ENCODE measurements around the gene SNAP23. TPM values are rescaled to one million over a fixed set of nuclear protein-coding genes. Genes with fewer than 3 reads are reported as not detected.

The SNAP23 gene
- total RNA-seq, 4 donors from 2014 or later: 30.9 to 59.3 (median 40.1) TPM

- no peaks in the 10 kb centered on the region for H3K9me3 ChIP-seq
- H3K27me3 ChIP-seq: no peaks in the 10 kb centered on the region
- H3K27ac ChIP-seq: peak within 1 kb of the TSS; percentile 93 to 95 (median 95)
- peaks cover 14 to 50% (median 33%) of the 10 kb centered on the region in 3 donors for H3K4me1 ChIP-seq
- peaks cover 0 to 4% (median 0%) of the 10 kb centered on the region in 3 donors for H3K36me3 ChIP-seq
- DNase-seq: peak; percentile 26
- intact Hi-C loops (cut with DNase I): no loop called here
- H3K4me3 ChIP-seq: peak within 1 kb of the TSS; percentile 84 to 97 (median 88)
- 1% methylated on average over 29 to 31 of the region's 51 CpGs for WGBS, 2 donors
- peak in 3 of 4 donors; percentile 68 to 87 (median 85) for TF ChIP-seq POLR2A (IDR thresholded peaks at IDR 0.05)
- peak in 1 of 6 experiments; percentile 26 for TF ChIP-seq CTCF (IDR thresholded peaks at IDR 0.05)
Measured at GRCh38 chr15:42490671-42491538, 4.5 kb upstream of the SNAP23 start, which contains the start of gene ZNF106. TSS of gene ZNF106 (minus strand) at chr15:42491141. CDS start at chr15:42472289, 18,852 bp downstream.

GRCh38 chr15:42491539-42492225, 3.8 kb upstream of the SNAP23 start:
- H3K4me1 ChIP-seq: peaks cover 19 to 58% (median 39%) of the 10 kb centered on the region in 3 donors

GRCh38 chr15:42493679-42494078, 1.8 kb upstream of the SNAP23 start:
- peak overlapping the region in 2 of 4 donors; percentile 1 to 97 for H3K27ac ChIP-seq
- intact Hi-C loops (cut with DNase I): no loop called here
- H3K27me3 ChIP-seq: no peaks in the 10 kb centered on the region
- TF ChIP-seq POLR2A (IDR thresholded peaks at IDR 0.05) (no peak), CTCF (IDR thresholded peaks at IDR 0.05) (no peak)
- no peak for DNase-seq
- H3K4me1 ChIP-seq: peaks cover 24 to 65% (median 51%) of the 10 kb centered on the region in 3 donors
- no peak overlapping the region for H3K4me3 ChIP-seq
- WGBS, 2 donors: 71 to 74% methylated on average over 1 of the region's 1 CpG
- H3K9me3 ChIP-seq: no peaks in the 10 kb centered on the region
- no peaks in the 10 kb centered on the region for H3K36me3 ChIP-seq

More at GRCh38 chr15:42491539-42492225, 3.8 kb upstream of the SNAP23 start:
- Histone ChIP-seq H3K36me3 (no peaks in the 10 kb centered on the region), H3K27ac (peak overlapping the region; percentile 93 to 95 (median 95)), H3K4me3 (peak overlapping the region; percentile 84 to 97 (median 88)), H3K9me3 (no peaks in the 10 kb centered on the region), H3K27me3 (no peaks in the 10 kb centered on the region)
- no peak for DNase-seq
- 82 to 84% methylated on average over 18 of the region's 18 CpGs for WGBS, 2 donors
- TF ChIP-seq POLR2A (IDR thresholded peaks at IDR 0.05) (no peak), CTCF (IDR thresholded peaks at IDR 0.05) (no peak)
- intact Hi-C loops (cut with DNase I): no loop called here

GRCh38 chr15:42494998-42495360, 455 bp upstream of the SNAP23 start:
- Histone ChIP-seq H3K27ac (peak overlapping the region; percentile 83 to 97 (median 94)), H3K9me3 (no peaks in the 10 kb centered on the region), H3K4me3 (peak overlapping the region; percentile 66 to 94 (median 78)), H3K27me3 (no peaks in the 10 kb centered on the region), H3K36me3 (no peaks in the 10 kb centered on the region), H3K4me1 (peaks cover 25 to 65% (median 47%) of the 10 kb centered on the region in 3 donors)
- no peak for DNase-seq
- WGBS, 2 donors: 2 to 5% methylated on average over 10 of the region's 10 CpGs
- TF ChIP-seq CTCF (IDR thresholded peaks at IDR 0.05) (no peak), POLR2A (IDR thresholded peaks at IDR 0.05) (no peak)
- intact Hi-C loops (cut with DNase I): no loop called here
